ENCODE data around the gene CHRNB2. TPM values are rescaled to one million over a fixed set of nuclear protein-coding genes. Genes with fewer than 3 reads are reported as not detected.

CHRNB2 gene
- total and polyA plus RNA-seq, 8 donors: under 0.01 to 0.38 (median 0.25) TPM; not detected in 4

DNA sequence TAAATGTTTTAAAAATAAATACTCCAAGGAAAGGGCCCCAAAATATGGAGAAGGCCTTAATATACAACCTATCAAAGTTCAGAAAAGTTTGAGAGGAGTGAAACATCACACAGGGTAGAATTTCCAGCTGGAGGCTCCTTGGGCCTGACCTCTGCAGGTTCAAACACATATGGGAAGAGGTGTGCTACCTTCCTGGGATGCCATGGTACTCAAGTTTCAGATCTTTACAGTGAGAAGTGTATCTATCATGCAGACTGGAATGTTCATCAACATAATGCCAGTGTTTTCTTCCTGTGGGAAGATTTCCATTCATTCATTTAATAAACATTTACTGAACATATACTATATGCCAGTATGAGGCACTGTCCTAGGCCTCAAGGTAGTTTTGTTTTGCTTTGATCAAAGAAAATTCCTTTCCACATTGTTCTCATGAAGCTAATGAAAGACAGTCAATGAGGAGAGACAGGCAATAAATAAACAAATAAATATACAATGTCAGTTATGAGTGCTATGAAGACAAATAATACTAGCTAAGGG, 55.0 kb downstream of the CHRNB2 start:
- H3K9me3 ChIP-seq: no peaks in the 10 kb centered on the region
- H3K36me3 ChIP-seq: peaks cover 3 to 10% (median 4%) of the 10 kb centered on the region in 4 donors
- intact Hi-C loops (cut with DNase I; ENCODE audit: low total_unique reads): no loop called here
- H3K4me1 ChIP-seq: peaks cover 7 to 52% (median 27%) of the 10 kb centered on the region in 4 donors
- no peak overlapping the region for H3K27ac ChIP-seq
- DNase-seq: no peak
- no peaks in the 10 kb centered on the region for H3K27me3 ChIP-seq
- no peak for TF ChIP-seq POLR2AphosphoS5 (IDR thresholded peaks at IDR 0.05)
- TF ChIP-seq, protein P1, sequence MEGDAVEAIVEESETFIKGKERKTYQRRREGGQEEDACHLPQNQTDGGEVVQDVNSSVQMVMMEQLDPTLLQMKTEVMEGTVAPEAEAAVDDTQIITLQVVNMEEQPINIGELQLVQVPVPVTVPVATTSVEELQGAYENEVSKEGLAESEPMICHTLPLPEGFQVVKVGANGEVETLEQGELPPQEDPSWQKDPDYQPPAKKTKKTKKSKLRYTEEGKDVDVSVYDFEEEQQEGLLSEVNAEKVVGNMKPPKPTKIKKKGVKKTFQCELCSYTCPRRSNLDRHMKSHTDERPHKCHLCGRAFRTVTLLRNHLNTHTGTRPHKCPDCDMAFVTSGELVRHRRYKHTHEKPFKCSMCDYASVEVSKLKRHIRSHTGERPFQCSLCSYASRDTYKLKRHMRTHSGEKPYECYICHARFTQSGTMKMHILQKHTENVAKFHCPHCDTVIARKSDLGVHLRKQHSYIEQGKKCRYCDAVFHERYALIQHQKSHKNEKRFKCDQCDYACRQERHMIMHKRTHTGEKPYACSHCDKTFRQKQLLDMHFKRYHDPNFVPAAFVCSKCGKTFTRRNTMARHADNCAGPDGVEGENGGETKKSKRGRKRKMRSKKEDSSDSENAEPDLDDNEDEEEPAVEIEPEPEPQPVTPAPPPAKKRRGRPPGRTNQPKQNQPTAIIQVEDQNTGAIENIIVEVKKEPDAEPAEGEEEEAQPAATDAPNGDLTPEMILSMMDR (IDR thresholded peaks at IDR 0.05): no peak
- H3K4me3 ChIP-seq: no peak overlapping the region

GRCh38 chr1:154623358-154623757, 55.8 kb downstream of the CHRNB2 start:
- Histone ChIP-seq H3K9me3 (no peaks in the 10 kb centered on the region), H3K36me3 (peaks cover 3 to 9% (median 4%) of the 10 kb centered on the region in 4 donors), H3K4me1 (peaks cover 7 to 52% (median 29%) of the 10 kb centered on the region in 4 donors), H3K27me3 (no peaks in the 10 kb centered on the region), H3K4me3 (no peak overlapping the region), H3K27ac (no peak overlapping the region)
- DNase-seq: peak in 1 of 2 donors; percentile 21
- TF ChIP-seq, protein P1 (IDR thresholded peaks at IDR 0.05): no peak
- no peak for TF ChIP-seq EP300 (IDR thresholded peaks at IDR 0.05)
- no peak for TF ChIP-seq POLR2A (IDR thresholded peaks at IDR 0.05)
- no peak for TF ChIP-seq POLR2AphosphoS5 (IDR thresholded peaks at IDR 0.05)
- 67 to 97% (median 89%) methylated on average over 3 of the region's 3 CpGs for WGBS, 5 donors
- intact Hi-C loops (cut with DNase I; ENCODE audit: low total_unique reads): no loop called here

DNA sequence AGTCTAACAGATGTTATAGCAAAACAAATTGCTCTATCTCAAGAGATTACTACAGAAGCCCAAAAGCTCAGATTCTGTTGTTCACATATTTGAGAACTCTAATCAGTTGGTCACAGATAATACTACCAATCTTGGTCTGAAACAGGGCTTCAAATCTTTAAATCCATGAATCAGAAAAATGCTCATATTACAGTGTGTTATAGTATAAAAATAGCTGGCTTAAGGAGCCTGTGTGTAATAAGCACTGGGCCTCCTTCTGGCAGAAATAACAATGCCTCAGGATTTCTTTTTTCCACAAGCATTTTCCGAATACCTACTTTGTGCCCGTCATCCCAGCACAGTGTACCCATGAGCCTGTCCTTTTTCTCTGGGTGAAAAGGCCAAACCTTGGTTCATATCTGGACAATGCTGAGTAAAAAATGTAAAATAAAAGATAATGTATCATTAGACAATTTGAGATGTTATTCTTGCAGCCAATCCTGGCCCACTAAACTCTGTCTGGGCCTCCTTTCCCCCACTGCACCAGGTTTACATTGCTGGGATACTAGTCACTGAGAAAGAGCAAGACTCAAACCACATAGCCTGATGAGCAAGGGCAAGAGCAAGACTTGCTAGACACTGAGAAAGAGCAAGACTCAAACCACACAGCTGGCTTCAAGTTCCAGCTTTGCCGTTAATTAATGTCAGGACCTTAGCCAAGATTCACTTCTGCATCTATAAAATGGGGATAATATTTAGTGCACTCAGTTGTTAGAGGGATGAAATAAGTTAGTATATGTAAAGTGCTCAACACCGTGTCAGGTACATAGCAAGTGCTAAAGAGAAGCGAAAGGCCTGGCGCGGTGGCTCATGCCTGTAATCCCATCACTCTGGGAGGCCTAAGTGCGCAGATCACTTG, 57.4 kb downstream of the CHRNB2 start:
- WGBS, 5 donors: 86 to 91% (median 89%) methylated on average over 8 of the region's 8 CpGs
- Histone ChIP-seq H3K4me3 (no peak overlapping the region), H3K9me3 (peaks cover 0 to 4% (median 0%) of the 10 kb centered on the region in 4 donors), H3K4me1 (peaks cover 7 to 52% (median 29%) of the 10 kb centered on the region in 4 donors), H3K36me3 (peaks cover 0 to 4% (median 3%) of the 10 kb centered on the region in 4 donors), H3K27me3 (no peaks in the 10 kb centered on the region), H3K27ac (peak overlapping the region in 1 of 5 donors; percentile 32)
- intact Hi-C loops (cut with DNase I; ENCODE audit: low total_unique reads): no loop called here
- DNase-seq: no peak
- no peak for TF ChIP-seq POLR2A (IDR thresholded peaks at IDR 0.05)
- TF ChIP-seq, protein P1 (IDR thresholded peaks at IDR 0.05): no peak
- no peak for TF ChIP-seq POLR2AphosphoS5 (IDR thresholded peaks at IDR 0.05)
- no peak for TF ChIP-seq EP300 (IDR thresholded peaks at IDR 0.05)

DNA sequence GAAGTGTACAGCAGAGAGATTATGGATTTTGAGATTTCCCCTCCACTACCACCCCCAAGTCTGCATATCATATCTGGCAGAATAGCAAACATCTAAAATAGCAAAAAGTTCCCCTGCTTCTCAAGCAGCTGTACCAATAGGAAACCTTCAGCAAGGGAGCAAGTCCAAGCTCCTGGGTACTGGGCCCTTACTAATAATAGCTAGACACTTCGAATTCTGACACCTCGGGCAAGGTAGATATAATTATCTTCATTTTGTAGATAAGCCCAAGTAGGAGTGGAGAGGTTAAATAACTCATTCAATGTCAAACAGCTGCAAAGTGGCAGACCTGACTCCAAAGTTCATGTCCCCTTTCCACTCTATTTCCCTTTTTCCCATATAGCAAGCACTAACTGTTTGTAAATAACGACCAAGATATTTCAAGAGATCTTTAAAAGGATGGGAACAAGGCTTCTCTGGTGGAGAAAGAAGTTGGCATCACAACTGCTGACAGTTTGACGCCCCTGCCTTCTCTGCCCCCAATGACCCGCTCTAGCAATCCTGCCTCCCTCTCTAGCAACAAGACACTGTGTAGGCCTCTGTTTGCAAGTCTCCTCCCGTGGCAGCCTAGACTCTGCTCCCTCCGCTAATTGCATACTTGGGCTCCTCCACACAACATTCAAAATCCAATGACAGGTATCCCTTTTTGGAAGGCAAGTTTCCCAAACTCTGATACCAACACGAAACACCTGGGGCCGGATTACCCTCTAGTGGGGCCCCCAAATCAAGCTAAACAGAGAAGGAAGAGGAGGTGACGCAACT, 59.1 kb downstream of the CHRNB2 start:
- Histone ChIP-seq H3K27ac (peak overlapping the region; percentile 74 to 98 (median 92)), H3K27me3 (no peaks in the 10 kb centered on the region), H3K36me3 (peaks cover 0 to 4% (median 3%) of the 10 kb centered on the region in 4 donors), H3K4me3 (peak overlapping the region; percentile 84 to 98 (median 92)), H3K9me3 (peaks cover 0 to 4% (median 0%) of the 10 kb centered on the region in 4 donors), H3K4me1 (peaks cover 7 to 43% (median 28%) of the 10 kb centered on the region in 4 donors)
- intact Hi-C loops (cut with DNase I; ENCODE audit: low total_unique reads): no loop called here
- WGBS, 5 donors: 14 to 18% (median 15%) methylated on average over 10 of the region's 10 CpGs
- DNase-seq: no peak
- TF ChIP-seq EP300 (IDR thresholded peaks at IDR 0.05) (no peak), POLR2AphosphoS5 (IDR thresholded peaks at IDR 0.05) (no peak), POLR2A (IDR thresholded peaks at IDR 0.05) (no peak)
- TF ChIP-seq, protein P1 (IDR thresholded peaks at IDR 0.05): no peak

Data from stomach (tissue), 9 donors.